SIG-M5 (cell line): ENCODE results near the gene MYH6.

Experiments
- DNase-seq: peaks from one replicate; lab custom pipeline; 2025; lab: John Stamatoyannopoulos, UW

The MYH6 gene

GRCh38 chr14:23376482-23377197 lies 31.4 kb downstream of the MYH6 start, which contains the start of gene CMTM5:
Gene CMTM5, plus strand, starts transcription at chr14:23377046. Its CDS starts 206 bp downstream, at chr14:23377252.
- no peak for DNase-seq

GRCh38 chr14:23375527-23376251 lies 32.4 kb downstream of the MYH6 start:
- DNase-seq = no peak

GRCh38 chr14:23373041-23373440 lies 35.0 kb downstream of the MYH6 start:
- DNase-seq = no peak

GRCh38 chr14:23372509-23372908 lies 35.6 kb downstream of the MYH6 start, which contains the start of gene IL25:
Gene IL25, plus strand, starts transcription at chr14:23372809.
- DNase-seq = no peak

- no peak for DNase-seq
Measured at GRCh38 chr14:23371865-23372264, 36.2 kb downstream of the MYH6 start.

- DNase-seq = no peak
Measured at GRCh38 chr14:23370221-23370620, 37.9 kb downstream of the MYH6 start.

GRCh38 chr14:23366426-23366921 lies 41.6 kb downstream of the MYH6 start:
- DNase-seq = no peak

GRCh38 chr14:23365732-23366425 lies 42.2 kb downstream of the MYH6 start:
- no peak for DNase-seq

- DNase-seq = no peak
Measured at GRCh38 chr14:23365036-23365731, 42.9 kb downstream of the MYH6 start, which contains the start of gene EFS. Gene EFS, minus strand, starts transcription at chr14:23365172. Its CDS starts 147 bp downstream, at chr14:23365025.

- no peak for DNase-seq
Measured at GRCh38 chr14:23364164-23365035, 43.7 kb downstream of the MYH6 start.

- no peak for DNase-seq
Measured at GRCh38 chr14:23362200-23362599, 45.9 kb downstream of the MYH6 start.

GRCh38 chr14:23361763-23362162 lies 46.3 kb downstream of the MYH6 start:
- no peak for DNase-seq

- DNase-seq = no peak
Measured at GRCh38 chr14:23361320-23361719, 46.8 kb downstream of the MYH6 start.

GRCh38 chr14:23360496-23360895 lies 47.6 kb downstream of the MYH6 start:
- DNase-seq = no peak

GRCh38 chr14:23359722-23360447 lies 48.2 kb downstream of the MYH6 start:
- DNase-seq = no peak

- DNase-seq = no peak
Measured at GRCh38 chr14:23359167-23359626, 48.9 kb downstream of the MYH6 start.

- no peak for DNase-seq
Measured at GRCh38 chr14:23358553-23359166, 49.4 kb downstream of the MYH6 start.

- DNase-seq = no peak
Measured at GRCh38 chr14:23358042-23358441, 50.0 kb downstream of the MYH6 start.

GRCh38 chr14:23357261-23357660 lies 50.8 kb downstream of the MYH6 start:
- DNase-seq = no peak

GRCh38 chr14:23356662-23357061 lies 51.4 kb downstream of the MYH6 start:
- no peak for DNase-seq
